Measurements from ENCODE around the gene B4GALNT3. TPM values are rescaled to one million over a fixed set of nuclear protein-coding genes. Genes with fewer than 3 reads are reported as not detected.

B4GALNT3 gene
- total and polyA plus RNA-seq, 2 experiments from 2014 or later: 2.8 to 15.8 TPM

GRCh38 chr12:490260-490659 lies 30.5 kb downstream of the B4GALNT3 start:
- peaks cover 6% of the 10 kb centered on the region; the same call in 2 of the 3 replicates for H3K4me1 Mint-ChIP-seq
- peaks cover 47% of the 10 kb centered on the region for H3K9me3 Mint-ChIP-seq
- 0 out of 3 replicates have a peak, but pooled peaks cover 8% of the 10 kb centered on the region for H3K36me3 Mint-ChIP-seq (ENCODE audit: low read depth)
- no peak for TF ChIP-seq ZNF114 (CRISPR knock-in tag; IDR thresholded peaks at IDR 0.05)
- TF ChIP-seq ZNF331 (CRISPR knock-in tag; IDR thresholded peaks at IDR 0.05; ENCODE audit: low read depth): no peak
- no peak for TF ChIP-seq EZH2 (IDR thresholded peaks at IDR 0.05; ENCODE audit: low read depth, unreplicated experiment)
- no peak for TF ChIP-seq STAT1 (IDR thresholded peaks at IDR 0.05; ENCODE audit: unreplicated experiment)
- TF ChIP-seq ZNF462 (CRISPR knock-in tag; IDR thresholded peaks at IDR 0.05): no peak
- TF ChIP-seq NANOG (IDR thresholded peaks at IDR 0.05; ENCODE audit: borderline replicate concordance): no peak
- no peak for TF ChIP-seq POLR2AphosphoS5 (IDR thresholded peaks at IDR 0.05; ENCODE audit: low read depth)
- TF ChIP-seq, protein P1, sequence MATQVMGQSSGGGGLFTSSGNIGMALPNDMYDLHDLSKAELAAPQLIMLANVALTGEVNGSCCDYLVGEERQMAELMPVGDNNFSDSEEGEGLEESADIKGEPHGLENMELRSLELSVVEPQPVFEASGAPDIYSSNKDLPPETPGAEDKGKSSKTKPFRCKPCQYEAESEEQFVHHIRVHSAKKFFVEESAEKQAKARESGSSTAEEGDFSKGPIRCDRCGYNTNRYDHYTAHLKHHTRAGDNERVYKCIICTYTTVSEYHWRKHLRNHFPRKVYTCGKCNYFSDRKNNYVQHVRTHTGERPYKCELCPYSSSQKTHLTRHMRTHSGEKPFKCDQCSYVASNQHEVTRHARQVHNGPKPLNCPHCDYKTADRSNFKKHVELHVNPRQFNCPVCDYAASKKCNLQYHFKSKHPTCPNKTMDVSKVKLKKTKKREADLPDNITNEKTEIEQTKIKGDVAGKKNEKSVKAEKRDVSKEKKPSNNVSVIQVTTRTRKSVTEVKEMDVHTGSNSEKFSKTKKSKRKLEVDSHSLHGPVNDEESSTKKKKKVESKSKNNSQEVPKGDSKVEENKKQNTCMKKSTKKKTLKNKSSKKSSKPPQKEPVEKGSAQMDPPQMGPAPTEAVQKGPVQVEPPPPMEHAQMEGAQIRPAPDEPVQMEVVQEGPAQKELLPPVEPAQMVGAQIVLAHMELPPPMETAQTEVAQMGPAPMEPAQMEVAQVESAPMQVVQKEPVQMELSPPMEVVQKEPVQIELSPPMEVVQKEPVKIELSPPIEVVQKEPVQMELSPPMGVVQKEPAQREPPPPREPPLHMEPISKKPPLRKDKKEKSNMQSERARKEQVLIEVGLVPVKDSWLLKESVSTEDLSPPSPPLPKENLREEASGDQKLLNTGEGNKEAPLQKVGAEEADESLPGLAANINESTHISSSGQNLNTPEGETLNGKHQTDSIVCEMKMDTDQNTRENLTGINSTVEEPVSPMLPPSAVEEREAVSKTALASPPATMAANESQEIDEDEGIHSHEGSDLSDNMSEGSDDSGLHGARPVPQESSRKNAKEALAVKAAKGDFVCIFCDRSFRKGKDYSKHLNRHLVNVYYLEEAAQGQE (IDR thresholded peaks at IDR 0.05; ENCODE audit: unreplicated experiment): no peak
- TF ChIP-seq, protein P2, sequence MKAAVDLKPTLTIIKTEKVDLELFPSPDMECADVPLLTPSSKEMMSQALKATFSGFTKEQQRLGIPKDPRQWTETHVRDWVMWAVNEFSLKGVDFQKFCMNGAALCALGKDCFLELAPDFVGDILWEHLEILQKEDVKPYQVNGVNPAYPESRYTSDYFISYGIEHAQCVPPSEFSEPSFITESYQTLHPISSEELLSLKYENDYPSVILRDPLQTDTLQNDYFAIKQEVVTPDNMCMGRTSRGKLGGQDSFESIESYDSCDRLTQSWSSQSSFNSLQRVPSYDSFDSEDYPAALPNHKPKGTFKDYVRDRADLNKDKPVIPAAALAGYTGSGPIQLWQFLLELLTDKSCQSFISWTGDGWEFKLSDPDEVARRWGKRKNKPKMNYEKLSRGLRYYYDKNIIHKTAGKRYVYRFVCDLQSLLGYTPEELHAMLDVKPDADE (IDR thresholded peaks at IDR 0.05): no peak
- TF ChIP-seq EZH2phosphoT487 (IDR thresholded peaks at IDR 0.05; ENCODE audit: unreplicated experiment): no peak
- no peak for TF ChIP-seq JUNB (IDR thresholded peaks at IDR 0.05; ENCODE audit: unreplicated experiment)
- no peak for TF ChIP-seq CTCF (conservative IDR thresholded peaks at IDR 0.05; ENCODE audit: low read depth in 2 of 2)
- TF ChIP-seq CREB1 (CRISPR knock-in tag; IDR thresholded peaks at IDR 0.05; ENCODE audit: low read depth): no peak
- H3K9me2 ChIP-seq (ENCODE audit: insufficient read depth): no peaks in the 10 kb centered on the region
- no peak overlapping the region for H3K4me3 Mint-ChIP-seq
- H3K4me3 ChIP-seq: no peak overlapping the region
- no peaks in the 10 kb centered on the region for H3F3A ChIP-seq (replicated peaks; ENCODE audit: low read depth)
- no peak overlapping the region for H2AFZ ChIP-seq
- no peaks in the 10 kb centered on the region for H3K27me3 ChIP-seq (ENCODE audit: insufficient read depth)
- H3K4me1 ChIP-seq (ENCODE audit: insufficient read depth): 0 out of 2 replicates have a peak, but pooled peaks cover 6% of the 10 kb centered on the region
- DNase-seq (ENCODE audit: low spot score): no peak
- no peaks in the 10 kb centered on the region for H3K79me2 ChIP-seq (replicated peaks; ENCODE audit: insufficient read depth)
- no peak for ATAC-seq
- H3K27ac Mint-ChIP-seq: no peak overlapping the region
- no peak overlapping the region for H3K27ac ChIP-seq (ENCODE audit: low read depth)
- H3K27me3 Mint-ChIP-seq (ENCODE audit: insufficient read depth, low read depth, poor library complexity): peaks cover 2% of the 10 kb centered on the region
- H3K4me2 ChIP-seq: no peak overlapping the region
- no peaks in the 10 kb centered on the region for H3K36me3 ChIP-seq (ENCODE audit: insufficient read depth)
- H4K20me1 ChIP-seq (replicated peaks; ENCODE audit: insufficient read depth): no peaks in the 10 kb centered on the region; the same call in 1 of the 2 replicates
